Measurements from ENCODE around the gene SLC7A5.
A peak's percentile ranks its signal among the peaks of the same experiment; 100 is the strongest.
"Not testable (repeated sequence)": the region's sequence is repeated elsewhere in the genome, so short reads cannot be mapped to it uniquely, and the experiment has no call there.

The SLC7A5 gene

GRCh38 chr16:87789437-87790291, 79.6 kb downstream of the SLC7A5 start:
- no peak for DNase-seq

- DNase-seq = not testable (repeated sequence)
Observed at GRCh38 chr16:87788730-87789436, 80.4 kb downstream of the SLC7A5 start.

GRCh38 chr16:87787451-87788091, 81.7 kb downstream of the SLC7A5 start:
- not testable (repeated sequence) for DNase-seq

DNA sequence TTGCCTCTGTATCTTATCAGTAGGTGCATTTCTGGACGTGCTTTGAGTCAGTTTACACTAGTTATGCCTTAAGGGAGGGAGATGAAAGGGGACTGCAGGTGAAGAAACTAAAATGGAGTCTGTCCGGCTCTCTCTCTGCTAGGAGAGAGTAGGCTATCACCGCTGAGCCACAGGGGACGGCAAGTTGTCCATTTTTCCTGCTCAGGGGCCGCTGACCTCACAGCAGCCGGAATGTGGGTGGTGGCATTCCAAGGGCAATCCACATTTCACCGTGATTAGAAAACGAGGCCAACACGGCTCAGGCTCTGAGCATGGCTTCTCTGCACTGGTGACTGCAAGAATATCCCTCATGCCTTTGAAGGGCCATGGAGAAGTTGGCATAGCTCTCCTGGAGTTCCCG, 84.5 kb downstream of the SLC7A5 start:
- DNase-seq = no peak

DNA sequence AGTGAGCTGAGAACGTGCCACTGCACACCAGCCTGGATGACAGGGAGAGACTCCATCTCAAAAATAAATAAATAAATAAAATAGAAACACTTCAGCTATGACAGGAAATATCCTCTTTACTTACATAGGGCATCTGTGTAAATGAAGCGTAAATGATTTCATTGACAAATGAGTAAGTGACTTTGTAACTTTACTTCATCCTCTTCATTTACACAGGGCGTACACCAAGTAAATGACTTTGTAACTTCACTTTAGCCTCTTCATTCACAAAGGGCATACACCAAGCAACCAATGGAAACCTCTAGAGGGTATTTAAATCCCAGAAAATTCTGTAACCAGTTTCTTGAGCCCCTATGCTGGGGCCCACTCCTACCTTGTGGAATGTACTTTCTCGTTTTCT, 87.3 kb downstream of the SLC7A5 start:
- no peak for DNase-seq

GRCh38 chr16:87780385-87780989, 88.8 kb downstream of the SLC7A5 start:
- peak; percentile 48 for DNase-seq

Measured in activated naive CD4-positive, alpha-beta T cell treated with Interleukin-2 at 50 U/mL for 16 hours (primary cell).